Activated CD8-positive, alpha-beta memory T cell treated with anti-CD3 and anti-CD28 coated beads for 1 hour (primary cell): Measurements from ENCODE around the gene IL33.

ENCODE experiments used
- DNase-seq, 2 donors: peaks; one replicate each; pipeline ENCODE4 v3.0.0-alpha.2; 2020; ENCODE audit warnings: low read depth in 1 of 2; ENCODE audit errors: extremely low read depth in 1 of 2

The IL33 gene

DNA sequence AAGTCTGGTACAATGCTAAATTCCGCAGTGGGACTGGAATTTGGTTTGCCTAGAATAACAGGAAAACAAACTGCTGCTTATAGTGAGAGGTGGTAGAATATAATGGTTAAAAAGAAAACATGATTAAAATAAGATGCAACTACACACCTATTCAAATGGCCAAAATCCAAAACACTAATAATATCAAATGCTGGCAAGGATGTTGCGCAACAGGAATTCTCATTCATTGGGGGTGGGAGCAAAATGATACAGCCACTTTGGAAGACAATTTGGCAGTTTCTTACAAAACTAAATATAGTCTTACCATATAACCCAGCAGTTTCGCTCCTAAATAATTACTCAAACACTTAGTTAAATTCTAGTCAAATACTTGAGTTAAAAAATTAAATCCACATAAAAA is 61.8 kb downstream of the IL33 start:
- DNase-seq, result no peak

- no peak for DNase-seq
These were observed 86.3 kb downstream of the IL33 start for GRCh38 chr9:6301858-6302257.

GRCh38 chr9:6302417-6302816 is 86.8 kb downstream of the IL33 start:
- no peak for DNase-seq

DNA sequence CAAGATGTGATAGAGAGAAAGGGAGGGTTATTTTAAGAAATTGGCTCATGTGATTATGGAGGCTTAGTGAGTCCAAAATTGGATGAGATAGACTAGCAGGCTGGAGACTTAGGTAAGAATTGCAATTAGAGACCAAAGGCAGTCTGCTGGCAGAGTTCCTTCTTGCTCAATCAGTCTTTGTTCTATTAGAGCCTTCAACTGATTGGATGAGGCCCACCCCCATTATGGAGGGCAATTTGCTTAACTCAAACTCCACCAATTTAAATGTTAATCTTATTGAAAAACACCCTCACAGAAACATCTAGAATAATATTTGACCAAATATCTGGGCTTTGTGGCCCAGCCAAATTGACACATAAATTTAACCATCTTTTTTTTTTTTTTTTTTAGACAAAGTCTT is 88.6 kb downstream of the IL33 start:
- DNase-seq, result no peak

- no peak for DNase-seq
These were observed 90.5 kb downstream of the IL33 start for GRCh38 chr9:6305954-6306563.
